G401.6 (cell line): ENCODE measurements around the gene GSTT4.
"Not testable (repeated sequence)": the region's sequence is repeated elsewhere in the genome, so short reads cannot be mapped to it uniquely, and the experiment has no call there.

ENCODE experiments used
- FAIRE-seq: peaks from 2 replicates; lab custom pipeline; 2012; peaks lifted over from hg19 to GRCh38; lab: Jason Lieb, UNC

GSTT4 gene

GRCh38 chr22:24024354-24024753 lies 19.1 kb upstream of the GSTT4 start:
- no peak for FAIRE-seq

- FAIRE-seq = no peak
These were observed 18.0 kb upstream of the GSTT4 start for GRCh38 chr22:24023204-24023789.

- no peak for FAIRE-seq
These were observed 16.1 kb upstream of the GSTT4 start for GRCh38 chr22:24021304-24021703.

GRCh38 chr22:24016156-24016555 lies 10.9 kb upstream of the GSTT4 start:
- FAIRE-seq = no peak

- FAIRE-seq = no peak
These were observed 6.4 kb upstream of the GSTT4 start for GRCh38 chr22:24011735-24012068.

GRCh38 chr22:24010018-24010391 lies 4.8 kb upstream of the GSTT4 start:
- FAIRE-seq = no peak

- FAIRE-seq = no peak
These were observed 4.2 kb upstream of the GSTT4 start for GRCh38 chr22:24009227-24010017.

- FAIRE-seq = no peak
These were observed 3.4 kb upstream of the GSTT4 start for GRCh38 chr22:24008381-24009226.

GRCh38 chr22:24008022-24008283 lies 2.7 kb upstream of the GSTT4 start:
- no peak for FAIRE-seq

- no peak for FAIRE-seq
These were observed 2.2 kb upstream of the GSTT4 start for GRCh38 chr22:24007253-24008021.

GRCh38 chr22:24006914-24007214 lies 1.6 kb upstream of the GSTT4 start:
- no peak for FAIRE-seq

GRCh38 chr22:24006207-24006913 lies 1.1 kb upstream of the GSTT4 start:
- FAIRE-seq = no peak

GRCh38 chr22:24003887-24004286 lies 1.4 kb downstream of the GSTT4 start:
- FAIRE-seq = no peak

- no peak for FAIRE-seq
These were observed 2.4 kb downstream of the GSTT4 start for GRCh38 chr22:24002851-24003250.

GRCh38 chr22:24002272-24002671 lies 3.0 kb downstream of the GSTT4 start:
- FAIRE-seq = no peak

- no peak for FAIRE-seq
These were observed 3.9 kb downstream of the GSTT4 start for GRCh38 chr22:24001314-24001713.

- not testable (repeated sequence) for FAIRE-seq
These were observed 5.5 kb downstream of the GSTT4 start for GRCh38 chr22:23999779-24000178.

GRCh38 chr22:23997092-23997491 lies 8.2 kb downstream of the GSTT4 start:
- no peak for FAIRE-seq

- FAIRE-seq = not testable (repeated sequence)
These were observed 11.6 kb downstream of the GSTT4 start for GRCh38 chr22:23993581-23994177.

GRCh38 chr22:23993080-23993479 lies 12.2 kb downstream of the GSTT4 start:
- not testable (repeated sequence) for FAIRE-seq

- FAIRE-seq = not testable (repeated sequence)
These were observed 15.5 kb downstream of the GSTT4 start for GRCh38 chr22:23989583-23990244.
